Vagina (tissue), 2 donors: Measurements from ENCODE around the gene WEE1.

Experiments used
- POLR2A ChIP-seq, 2 donors: fragments of 450-650 bp; IDR thresholded peaks; one replicate each; pipeline ENCODE4 v1.6.1; 2017; ENCODE audit warnings: antibody characterized with exemption in 2 of 2, mild to moderate bottlenecking in 2 of 2, moderate library complexity in 2 of 2
- TF ChIP-seq, protein P1 (sequence below), 3 experiments: fragments of 450-650 bp in 2 of 3; fragments of 200-600 bp in 1 of 3; sonication (generic) in 1 of 3; IDR thresholded peaks; one replicate each; pipeline ENCODE4 v1.5.1; 2017 to 2019; ENCODE audit warnings: antibody characterized with exemption in 3 of 3, mild to moderate bottlenecking in 2 of 3, moderate library complexity in 2 of 3

DNA sequence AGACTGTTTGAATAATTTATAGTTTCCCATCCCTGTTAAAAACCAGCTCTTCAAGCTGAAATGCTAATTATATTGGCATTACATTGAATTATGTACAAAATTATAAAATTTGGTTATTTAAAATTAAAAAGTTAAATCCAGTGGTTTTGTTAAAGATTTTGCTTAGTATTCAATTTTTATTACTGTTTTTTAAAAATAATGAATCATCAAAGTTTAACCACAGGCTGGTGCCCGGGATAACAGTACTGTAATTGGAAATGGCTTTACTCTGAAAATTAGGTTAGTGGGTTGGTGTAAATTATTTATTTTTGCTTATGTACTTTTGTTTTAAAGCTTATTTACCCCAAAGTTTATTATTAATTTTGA lies 45.4 kb upstream of the WEE1 start:
- TF ChIP-seq, protein P1, sequence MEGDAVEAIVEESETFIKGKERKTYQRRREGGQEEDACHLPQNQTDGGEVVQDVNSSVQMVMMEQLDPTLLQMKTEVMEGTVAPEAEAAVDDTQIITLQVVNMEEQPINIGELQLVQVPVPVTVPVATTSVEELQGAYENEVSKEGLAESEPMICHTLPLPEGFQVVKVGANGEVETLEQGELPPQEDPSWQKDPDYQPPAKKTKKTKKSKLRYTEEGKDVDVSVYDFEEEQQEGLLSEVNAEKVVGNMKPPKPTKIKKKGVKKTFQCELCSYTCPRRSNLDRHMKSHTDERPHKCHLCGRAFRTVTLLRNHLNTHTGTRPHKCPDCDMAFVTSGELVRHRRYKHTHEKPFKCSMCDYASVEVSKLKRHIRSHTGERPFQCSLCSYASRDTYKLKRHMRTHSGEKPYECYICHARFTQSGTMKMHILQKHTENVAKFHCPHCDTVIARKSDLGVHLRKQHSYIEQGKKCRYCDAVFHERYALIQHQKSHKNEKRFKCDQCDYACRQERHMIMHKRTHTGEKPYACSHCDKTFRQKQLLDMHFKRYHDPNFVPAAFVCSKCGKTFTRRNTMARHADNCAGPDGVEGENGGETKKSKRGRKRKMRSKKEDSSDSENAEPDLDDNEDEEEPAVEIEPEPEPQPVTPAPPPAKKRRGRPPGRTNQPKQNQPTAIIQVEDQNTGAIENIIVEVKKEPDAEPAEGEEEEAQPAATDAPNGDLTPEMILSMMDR (IDR thresholded peaks at IDR 0.05): no peak
- TF ChIP-seq POLR2A (IDR thresholded peaks at IDR 0.05): no peak
